LNCaP clone FGC (cell line): ENCODE measurements around the gene KRTAP12-1.
"Not testable (repeated sequence)": the region's sequence is repeated elsewhere in the genome, so short reads cannot be mapped to it uniquely, and the experiment has no call there.

ENCODE experiments used
- DNase-seq: peaks from one replicate; pipeline ENCODE4 v3.0.0-alpha.2; 2011; ENCODE audit warnings: low read depth
- H3K4me3 ChIP-seq: 2 replicates; pipeline ENCODE4 v1.5.1; 2011; ENCODE audit warnings: mild to moderate bottlenecking, low read depth, low read length, control low read depth
- CTCF ChIP-seq: IDR thresholded peaks from 2 replicates; pipeline ENCODE4 v1.5.1; 2012; ENCODE audit warnings: mild to moderate bottlenecking; ENCODE audit not compliant: control insufficient read depth, insufficient read depth; ENCODE audit errors: extremely low read depth

The KRTAP12-1 gene

GRCh38 chr21:44664691-44665090 lies 17.3 kb downstream of the KRTAP12-1 start:
- no peak for TF ChIP-seq CTCF
- no peak for DNase-seq
- no peak overlapping the region for H3K4me3 ChIP-seq

- DNase-seq, H3K4me3 ChIP-seq: not testable (repeated sequence)
Measured at GRCh38 chr21:44661567-44661966, 20.4 kb downstream of the KRTAP12-1 start.

GRCh38 chr21:44658913-44659595 lies 22.9 kb downstream of the KRTAP12-1 start:
- H3K4me3 ChIP-seq: no peak overlapping the region
- TF ChIP-seq CTCF: no peak
- DNase-seq: no peak

- H3K4me3 ChIP-seq: no peak overlapping the region
- TF ChIP-seq CTCF: no peak
- DNase-seq: no peak
Measured at GRCh38 chr21:44658541-44658910, 23.4 kb downstream of the KRTAP12-1 start.

- no peak for DNase-seq
- H3K4me3 ChIP-seq: no peak within 1 kb of the TSS
- no peak for TF ChIP-seq CTCF
Measured at GRCh38 chr21:44657635-44658540, 24.1 kb downstream of the KRTAP12-1 start, which contains the start of gene KRTAP12-3. TSS of gene KRTAP12-3 (plus strand) at chr21:44657932. CDS start at chr21:44657980, 48 bp downstream.

- TF ChIP-seq CTCF: no peak
- no peak for DNase-seq
- H3K4me3 ChIP-seq: no peak overlapping the region
Measured at GRCh38 chr21:44656868-44657267, 25.1 kb downstream of the KRTAP12-1 start.

GRCh38 chr21:44654576-44655175 lies 27.3 kb downstream of the KRTAP12-1 start, which contains the start of gene KRTAP12-4:
TSS of gene KRTAP12-4 (minus strand) at chr21:44654659. CDS start at chr21:44654614, 45 bp downstream.
- H3K4me3 ChIP-seq: no peak within 1 kb of the TSS
- DNase-seq: no peak
- no peak for TF ChIP-seq CTCF
